ENCODE results near the gene HMCN1.

DNA sequence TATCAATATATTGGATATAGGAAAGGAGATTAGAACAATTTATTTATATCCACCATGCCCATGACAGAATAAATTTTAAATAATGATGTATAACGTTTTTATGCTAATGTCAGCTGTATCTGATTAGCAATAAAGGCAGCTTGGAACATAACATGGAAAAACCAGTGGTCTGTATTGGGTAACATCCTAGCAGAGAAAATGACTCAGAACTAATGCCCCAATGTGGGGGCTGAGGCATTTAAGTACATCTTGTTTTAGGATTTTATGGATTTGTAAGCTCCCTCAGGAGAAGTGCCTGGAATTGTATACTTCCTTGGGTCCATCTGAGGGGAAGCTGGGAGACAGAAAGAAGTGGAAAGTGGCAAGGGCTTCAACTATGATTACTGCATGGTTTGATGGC lies 82.3 kb downstream of the HMCN1 start:
- TF ChIP-seq BHLHE40 (IDR thresholded peaks at IDR 0.05; ENCODE audit: borderline replicate concordance) (no peak), ELF4 (IDR thresholded peaks at IDR 0.05) (no peak), LEF1 (IDR thresholded peaks at IDR 0.05; ENCODE audit: borderline replicate concordance) (no peak), FOXM1 (IDR thresholded peaks at IDR 0.05; ENCODE audit: borderline replicate concordance) (no peak), SP1 (IDR thresholded peaks at IDR 0.05) (no peak), SUZ12 (IDR thresholded peaks at IDR 0.05) (no peak), NFRKB (IDR thresholded peaks at IDR 0.05) (no peak)
